CD4-positive, CD25-positive, alpha-beta regulatory T cell (primary cell): ENCODE results near the gene CBFA2T3. TPM values are rescaled to one million over a fixed set of nuclear protein-coding genes. Genes with fewer than 3 reads are reported as not detected.

Source experiments
- ATAC-seq, 2 donors: fragments of 150-1000 bp; cut with Tn5 transposase; one replicate each; pipeline ENCODE4 v1.10.0; 2021; ENCODE audit warnings: low read depth in 2 of 2, moderate number of reproducible peaks in 2 of 2, moderate library complexity in 1 of 2
- DNase-seq, 3 donors: peaks; one replicate each; pipeline versions ENCODE4 v3.0.0 to v3.0.0-alpha.2; 2012 to 2022; ENCODE audit warnings: mixed read lengths in 1 of 3
- H3K27ac ChIP-seq: one replicate; pipeline ENCODE4 v1.7.0; 2013; ENCODE audit warnings: mild to moderate bottlenecking, low read length; ENCODE audit not compliant: insufficient read depth, poor library complexity, severe bottlenecking
- H3K27me3 ChIP-seq: one replicate; pipeline ENCODE4 v1.7.0; 2013; ENCODE audit warnings: low read length; ENCODE audit not compliant: control insufficient read depth, insufficient read depth
- H3K36me3 ChIP-seq: one replicate; pipeline ENCODE4 v1.7.0; 2013; ENCODE audit warnings: mild to moderate bottlenecking, low read length, moderate library complexity; ENCODE audit not compliant: control insufficient read depth, insufficient read depth
- H3K4me1 ChIP-seq: 2 replicates; pipeline ENCODE4 v1.7.0; 2013; ENCODE audit warnings: mild to moderate bottlenecking, low read length; ENCODE audit not compliant: insufficient read depth, control insufficient read depth, poor library complexity, severe bottlenecking
- H3K4me3 ChIP-seq: one replicate; pipeline ENCODE4 v1.7.0; 2013; ENCODE audit warnings: low read depth, mild to moderate bottlenecking, low read length, moderate library complexity
- H3K9me3 ChIP-seq, 2 experiments: 1 replicate in 1 of 2; 2 replicates in 1 of 2; pipeline ENCODE4 v1.7.0; 2013; ENCODE audit warnings: low read length in 2 of 2, mild to moderate bottlenecking in 1 of 2, moderate library complexity in 1 of 2; ENCODE audit not compliant: control insufficient read depth in 2 of 2
- H3K27ac Mint-ChIP-seq, 3 donors: one replicate each; pipeline ENCODE4 v1.8.0; 2020 to 2022; ENCODE audit warnings: mild to moderate bottlenecking in 3 of 3, mixed read lengths in 3 of 3, moderate library complexity in 2 of 3
- H3K27me3 Mint-ChIP-seq: one replicate; pipeline ENCODE4 v1.8.0; 2022; ENCODE audit warnings: mild to moderate bottlenecking, mixed read lengths
- H3K36me3 Mint-ChIP-seq: one replicate; pipeline ENCODE4 v1.8.0; 2020; ENCODE audit warnings: mixed read lengths
- H3K4me1 Mint-ChIP-seq, 4 donors: one replicate each; pipeline ENCODE4 v1.8.0; 2020 to 2022; ENCODE audit warnings: mixed read lengths in 4 of 4, mild to moderate bottlenecking in 1 of 4
- H3K4me3 Mint-ChIP-seq, 4 donors: one replicate each; pipeline ENCODE4 v1.8.0; 2020 to 2022; ENCODE audit warnings: mild to moderate bottlenecking in 4 of 4, mixed read lengths in 4 of 4, moderate library complexity in 3 of 4
- H3K9me3 Mint-ChIP-seq, 7 donors: one replicate each; pipeline ENCODE4 v1.8.0; 2020 to 2022; ENCODE audit warnings: mixed read lengths in 7 of 7, mild to moderate bottlenecking in 3 of 7, moderate library complexity in 2 of 7
- polyA plus RNA-seq, 4 donors: library from polyadenylated mRNA; unstranded; fragments of 300-500 nt; fragmentation: Illumina TruSeq; gene quantifications; one replicate each; pipeline ENCODE4 v1.2.3, GENCODE V29; 2021
- total RNA-seq: library from RNA; stranded (reverse); gene quantifications from one replicate; pipeline ENCODE4 v1.2.3, GENCODE V29; 2022

Gene CBFA2T3
- total and polyA plus RNA-seq, 5 donors from 2014 or later, result 0.25 to 1.3 TPM; not detected in 3

DNA sequence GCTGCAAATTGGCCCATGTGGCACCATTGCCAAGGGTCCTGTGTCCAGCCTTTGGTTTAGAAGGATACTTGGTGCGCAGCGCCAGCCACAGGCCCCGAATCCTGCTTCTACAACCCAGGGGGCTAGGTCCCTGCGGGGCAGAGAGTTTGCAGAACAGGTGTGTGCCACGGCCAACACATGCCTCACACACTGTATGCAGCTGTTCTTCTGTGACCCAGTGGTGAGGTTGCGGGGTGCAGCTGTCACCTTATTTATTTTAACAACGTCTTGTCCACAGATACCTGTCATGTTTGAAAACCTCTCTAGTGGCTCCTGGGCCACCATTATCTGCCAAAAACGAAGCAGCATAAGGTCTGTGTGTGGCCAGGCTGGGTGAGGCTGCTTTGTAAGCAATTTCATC is 11.6 kb downstream of the CBFA2T3 start:
- Mint-ChIP-seq H3K27me3 (peaks cover 7% of the 10 kb centered on the region), H3K9me3 (peaks cover 0 to 1% (median 0%) of the 10 kb centered on the region in 7 donors), H3K4me3 (no peak overlapping the region), H3K27ac (no peak overlapping the region), H3K36me3 (no peaks in the 10 kb centered on the region), H3K4me1 (peaks cover 0 to 11% (median 4%) of the 10 kb centered on the region in 4 donors)
- Histone ChIP-seq H3K4me1 (peaks cover 10% of the 10 kb centered on the region), H3K36me3 (no peaks in the 10 kb centered on the region), H3K27ac (no peak overlapping the region), H3K4me3 (no peak overlapping the region), H3K9me3 (no peaks in the 10 kb centered on the region), H3K27me3 (no peaks in the 10 kb centered on the region)
- no peak for DNase-seq
- no peak for ATAC-seq

DNA sequence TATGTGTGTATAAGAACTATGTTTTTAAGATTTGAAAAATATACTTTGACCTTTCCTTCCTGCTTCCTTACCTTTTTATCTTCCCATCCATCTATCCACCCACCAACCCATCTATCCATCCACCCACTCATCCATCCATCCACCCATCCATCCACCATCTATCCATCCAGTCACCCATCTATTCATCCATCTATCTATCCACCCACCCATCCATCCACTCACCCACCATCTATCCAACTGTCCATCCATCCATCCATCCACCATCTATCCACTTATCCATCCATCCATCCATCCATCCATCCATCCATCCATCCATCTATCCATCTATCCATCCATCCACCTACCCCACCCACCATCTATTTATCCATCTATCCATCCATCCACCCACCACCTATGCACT is 12.4 kb downstream of the CBFA2T3 start:
- no peak for DNase-seq
- Mint-ChIP-seq H3K27me3 (peaks cover 4% of the 10 kb centered on the region), H3K4me3 (no peak overlapping the region), H3K9me3 (peaks cover 0 to 1% (median 0%) of the 10 kb centered on the region in 7 donors), H3K4me1 (peaks cover 0 to 11% (median 4%) of the 10 kb centered on the region in 4 donors), H3K36me3 (no peaks in the 10 kb centered on the region), H3K27ac (no peak overlapping the region)
- H3K27ac ChIP-seq, result no peak overlapping the region
- no peaks in the 10 kb centered on the region for H3K36me3 ChIP-seq
- no peaks in the 10 kb centered on the region for H3K27me3 ChIP-seq
- no peak for ATAC-seq
- H3K4me1 ChIP-seq, result peaks cover 10% of the 10 kb centered on the region
- H3K9me3 ChIP-seq, result no peaks in the 10 kb centered on the region
- no peak overlapping the region for H3K4me3 ChIP-seq

DNA sequence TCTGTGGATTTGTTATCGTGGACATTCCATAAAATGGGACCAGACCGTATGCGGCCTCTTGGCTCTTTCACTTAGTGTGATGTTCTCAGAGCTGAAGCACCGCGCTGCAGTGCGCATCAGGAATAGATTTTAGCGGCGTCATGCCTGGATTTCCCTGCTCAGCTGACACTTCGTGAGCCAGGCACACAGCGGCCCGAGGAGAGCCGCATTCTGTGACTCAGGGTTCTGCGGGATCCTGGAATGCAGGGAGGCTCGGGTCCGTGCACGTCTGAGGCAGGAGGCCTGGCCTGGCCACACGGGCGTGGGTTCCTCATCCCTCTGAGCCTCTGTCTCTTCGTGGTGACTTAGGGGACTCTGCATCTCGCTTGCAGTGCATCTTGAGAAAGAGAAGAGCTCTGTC is 13.4 kb downstream of the CBFA2T3 start:
- Mint-ChIP-seq H3K27ac (no peak overlapping the region), H3K4me3 (no peak overlapping the region), H3K4me1 (peaks cover 0 to 11% (median 4%) of the 10 kb centered on the region in 4 donors), H3K9me3 (peaks cover 0 to 1% (median 0%) of the 10 kb centered on the region in 7 donors), H3K27me3 (peaks cover 4% of the 10 kb centered on the region), H3K36me3 (no peaks in the 10 kb centered on the region)
- peaks cover 10% of the 10 kb centered on the region for H3K4me1 ChIP-seq
- H3K27me3 ChIP-seq, result no peaks in the 10 kb centered on the region
- no peaks in the 10 kb centered on the region for H3K36me3 ChIP-seq
- no peak for ATAC-seq
- no peak for DNase-seq
- H3K9me3 ChIP-seq, result no peaks in the 10 kb centered on the region
- H3K4me3 ChIP-seq, result no peak overlapping the region
- no peak overlapping the region for H3K27ac ChIP-seq

DNA sequence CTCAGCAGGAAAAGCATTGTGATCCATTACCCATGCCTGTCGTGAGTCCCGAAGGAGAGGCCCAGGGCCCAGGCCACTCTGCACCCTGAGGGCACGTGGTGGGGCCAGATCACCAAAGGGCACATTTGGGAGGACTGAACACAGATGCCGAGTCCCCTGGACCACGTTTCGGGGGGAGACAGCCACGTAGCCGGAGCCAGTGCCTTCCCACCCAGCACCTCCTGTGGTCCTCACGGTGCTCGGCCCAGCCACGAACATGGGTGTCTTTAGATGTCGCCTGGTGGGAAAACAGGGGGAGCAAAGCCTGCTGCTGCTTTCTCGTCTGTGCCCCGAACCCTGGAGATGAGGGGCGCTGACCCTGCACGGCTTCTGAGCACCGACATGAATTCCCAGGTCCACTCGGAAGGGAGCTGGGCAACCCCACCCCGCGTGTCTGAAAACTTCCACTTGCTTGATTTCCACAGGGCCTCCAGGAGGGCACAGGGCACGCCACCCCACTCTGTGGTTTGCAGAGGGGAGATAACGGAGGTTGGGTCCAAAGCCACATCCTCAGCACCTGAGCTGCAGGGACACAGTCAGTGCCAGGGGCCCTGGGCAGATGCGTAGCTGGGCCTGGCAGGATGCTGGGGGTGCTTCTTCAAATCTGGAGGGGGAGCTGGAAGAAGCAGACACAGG is 14.4 kb downstream of the CBFA2T3 start:
- Histone ChIP-seq H3K4me1 (peaks cover 8% of the 10 kb centered on the region), H3K27me3 (no peaks in the 10 kb centered on the region), H3K27ac (no peak overlapping the region), H3K36me3 (no peaks in the 10 kb centered on the region), H3K4me3 (no peak overlapping the region), H3K9me3 (no peaks in the 10 kb centered on the region)
- DNase-seq, result no peak
- Mint-ChIP-seq H3K36me3 (no peaks in the 10 kb centered on the region), H3K4me3 (no peak overlapping the region), H3K9me3 (peaks cover 0 to 1% (median 0%) of the 10 kb centered on the region in 7 donors), H3K27me3 (peaks cover 8% of the 10 kb centered on the region), H3K4me1 (peaks cover 0 to 11% (median 6%) of the 10 kb centered on the region in 4 donors), H3K27ac (no peak overlapping the region)
- ATAC-seq, result no peak

DNA sequence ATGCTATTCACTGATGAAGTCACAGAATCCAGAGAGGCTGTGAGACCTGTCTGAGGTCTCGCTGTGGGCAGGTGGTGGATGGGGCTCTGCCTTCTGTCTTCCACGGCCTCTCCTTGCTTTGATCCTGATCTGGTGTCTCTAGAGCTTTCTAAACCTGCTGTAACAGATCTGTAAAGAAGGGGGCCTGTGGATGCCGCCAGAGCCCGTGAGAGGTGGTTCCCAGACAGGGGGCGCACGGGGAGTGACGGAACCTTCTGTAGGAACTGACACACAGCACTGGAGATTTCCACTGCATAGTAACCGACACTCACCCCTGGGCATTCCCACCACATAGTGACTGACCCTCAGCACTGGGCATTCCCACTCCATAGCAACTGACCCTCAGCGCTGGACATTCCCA is 16.0 kb downstream of the CBFA2T3 start:
- no peak for ATAC-seq
- H3K4me3 ChIP-seq, result no peak overlapping the region
- H3K4me3 Mint-ChIP-seq, result no peak overlapping the region
- H3K27me3 Mint-ChIP-seq, result peaks cover 13% of the 10 kb centered on the region
- peaks cover 9% of the 10 kb centered on the region for H3K4me1 ChIP-seq
- peaks cover 0 to 10% (median 7%) of the 10 kb centered on the region in 4 donors for H3K4me1 Mint-ChIP-seq
- no peak overlapping the region for H3K27ac Mint-ChIP-seq
- no peaks in the 10 kb centered on the region for H3K9me3 ChIP-seq
- H3K36me3 ChIP-seq, result no peaks in the 10 kb centered on the region
- H3K36me3 Mint-ChIP-seq, result no peaks in the 10 kb centered on the region
- no peak for DNase-seq
- no peak overlapping the region for H3K27ac ChIP-seq
- peaks cover 0 to 3% (median 0%) of the 10 kb centered on the region in 7 donors for H3K9me3 Mint-ChIP-seq
- no peaks in the 10 kb centered on the region for H3K27me3 ChIP-seq

DNA sequence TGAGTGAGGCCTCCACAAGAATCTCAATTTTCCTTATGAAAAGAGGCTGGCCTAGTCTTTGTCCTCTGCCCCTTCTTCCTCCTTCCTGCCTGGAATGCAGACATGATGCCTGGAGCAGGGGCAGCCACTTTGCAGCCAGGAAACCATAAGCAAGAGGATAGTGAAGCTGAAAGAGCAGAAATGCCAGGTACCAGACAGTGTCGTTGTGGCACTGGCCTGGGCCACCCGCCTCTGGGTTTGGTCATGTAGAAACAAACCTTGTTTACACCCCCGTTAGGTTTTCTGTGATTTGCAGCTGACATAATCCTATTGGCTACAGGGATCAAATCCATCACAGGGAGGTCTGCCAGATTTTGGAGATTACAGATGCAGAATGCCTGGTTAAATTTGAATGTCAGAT is 16.5 kb downstream of the CBFA2T3 start:
- Mint-ChIP-seq H3K36me3 (no peaks in the 10 kb centered on the region), H3K4me1 (peaks cover 0 to 10% (median 7%) of the 10 kb centered on the region in 4 donors), H3K9me3 (peaks cover 0 to 3% (median 0%) of the 10 kb centered on the region in 7 donors), H3K27ac (no peak overlapping the region), H3K27me3 (peaks cover 13% of the 10 kb centered on the region), H3K4me3 (no peak overlapping the region)
- ATAC-seq (no peak), DNase-seq (no peak)
- Histone ChIP-seq H3K36me3 (no peaks in the 10 kb centered on the region), H3K4me1 (peaks cover 9% of the 10 kb centered on the region), H3K4me3 (no peak overlapping the region), H3K9me3 (no peaks in the 10 kb centered on the region), H3K27ac (no peak overlapping the region), H3K27me3 (no peaks in the 10 kb centered on the region)

DNA sequence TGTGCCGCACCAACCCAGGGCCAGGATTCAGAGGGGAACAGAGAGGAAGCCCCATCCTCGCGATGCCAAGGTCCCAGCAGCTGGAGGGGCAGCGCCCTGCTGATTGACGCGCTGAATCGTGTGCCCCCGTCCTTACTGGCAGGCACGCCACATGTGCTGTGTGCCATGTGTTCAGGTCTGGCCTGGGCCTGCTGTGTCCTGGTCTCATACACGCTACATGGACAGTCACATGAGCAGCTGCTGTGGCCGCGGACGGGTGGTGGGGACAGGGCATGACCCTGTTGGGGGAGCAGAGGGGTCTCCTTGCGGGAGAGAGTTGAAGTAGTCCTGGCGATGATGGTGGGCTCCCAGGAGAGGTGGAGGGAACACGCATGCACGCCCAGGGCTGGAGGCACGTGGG is 18.0 kb downstream of the CBFA2T3 start:
- no peak overlapping the region for H3K4me3 Mint-ChIP-seq
- peaks cover 12% of the 10 kb centered on the region for H3K27me3 Mint-ChIP-seq
- peaks cover 0 to 10% (median 7%) of the 10 kb centered on the region in 4 donors for H3K4me1 Mint-ChIP-seq
- H3K27ac Mint-ChIP-seq, result no peak overlapping the region
- Histone ChIP-seq H3K27ac (no peak overlapping the region), H3K9me3 (no peaks in the 10 kb centered on the region), H3K4me1 (peaks cover 9% of the 10 kb centered on the region), H3K27me3 (no peaks in the 10 kb centered on the region), H3K36me3 (no peaks in the 10 kb centered on the region), H3K4me3 (no peak overlapping the region)
- DNase-seq, result no peak
- peaks cover 0 to 3% (median 0%) of the 10 kb centered on the region in 7 donors for H3K9me3 Mint-ChIP-seq
- H3K36me3 Mint-ChIP-seq, result no peaks in the 10 kb centered on the region
- no peak for ATAC-seq
